Neural crest cell (in vitro differentiated cells): ENCODE results near the gene TSPAN18. TPM values are rescaled to one million over a fixed set of nuclear protein-coding genes. Genes with fewer than 3 reads are reported as not detected.

ENCODE experiments used
- DNase-seq: peaks from one replicate; pipeline ENCODE4 v3.0.0; 2021; ENCODE audit warnings: low read depth, mixed read lengths, low spot score
- H3K27ac Mint-ChIP-seq: one replicate; pipeline ENCODE4 v1.8.0; 2021; ENCODE audit warnings: mild to moderate bottlenecking, mixed read lengths; ENCODE audit not compliant: unreplicated experiment
- H3K27me3 Mint-ChIP-seq: 2 replicates; pipeline ENCODE4 v1.8.0; 2021; ENCODE audit warnings: low read depth, mild to moderate bottlenecking, mixed read lengths
- H3K36me3 Mint-ChIP-seq: 2 replicates; pipeline ENCODE4 v1.8.0; 2021; ENCODE audit warnings: low read depth, mild to moderate bottlenecking, mixed read lengths
- H3K4me1 Mint-ChIP-seq: 2 replicates; pipeline ENCODE4 v1.8.0; 2021; ENCODE audit warnings: mixed read lengths
- H3K4me3 Mint-ChIP-seq: one replicate; pipeline ENCODE4 v1.8.0; 2021; ENCODE audit warnings: mild to moderate bottlenecking, mixed read lengths
- H3K9me3 Mint-ChIP-seq: 2 replicates; pipeline ENCODE4 v1.8.0; 2021; ENCODE audit warnings: mixed read lengths
- total RNA-seq: library from RNA; stranded (reverse); gene quantifications from 2 replicates; pipeline ENCODE4 v1.2.1, GENCODE V29; 2021
- TF ChIP-seq, protein P1 (sequence below): fragments of 200-600 bp; sonication (generic); conservative IDR thresholded peaks from 2 replicates; pipeline ENCODE4 v1.5.0; 2021; ENCODE audit warnings: antibody characterized with exemption, mild to moderate bottlenecking

Gene TSPAN18
- total RNA-seq, 1 donor from 2014 or later: 125 TPM

DNA sequence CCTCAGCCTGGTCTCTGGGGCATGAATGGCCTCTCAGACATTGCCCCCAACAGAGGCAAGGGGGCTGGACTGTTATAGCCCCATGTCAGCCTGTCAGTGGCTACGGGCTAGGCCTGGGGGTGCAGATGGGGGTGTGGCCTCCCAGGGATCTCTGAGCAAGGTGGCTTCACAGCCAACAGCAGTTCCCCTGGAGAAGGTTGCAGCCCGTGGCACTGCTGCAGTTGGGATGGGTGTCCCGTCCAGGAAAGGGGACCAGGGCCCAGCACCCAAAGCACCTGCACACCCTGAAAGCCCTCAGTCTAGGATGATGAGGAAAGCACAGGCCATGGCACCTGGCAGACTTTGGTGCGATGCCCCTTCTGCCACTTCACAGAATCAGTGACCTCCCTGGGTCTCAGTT is 122.7 kb downstream of the TSPAN18 start:
- H3K4me1 Mint-ChIP-seq: peaks cover 52% of the 10 kb centered on the region
- H3K27ac Mint-ChIP-seq: peak overlapping the region; percentile 75

GRCh38 chr11:44849922-44850321 is 123.2 kb downstream of the TSPAN18 start:
- H3K9me3 Mint-ChIP-seq: peaks cover 4% of the 10 kb centered on the region
- H3K27ac Mint-ChIP-seq: peak overlapping the region; percentile 35
- H3K4me3 Mint-ChIP-seq: no peak overlapping the region
- H3K27me3 Mint-ChIP-seq: no peaks in the 10 kb centered on the region
- peaks cover 57% of the 10 kb centered on the region for H3K4me1 Mint-ChIP-seq
- DNase-seq: no peak
- TF ChIP-seq, protein P1, sequence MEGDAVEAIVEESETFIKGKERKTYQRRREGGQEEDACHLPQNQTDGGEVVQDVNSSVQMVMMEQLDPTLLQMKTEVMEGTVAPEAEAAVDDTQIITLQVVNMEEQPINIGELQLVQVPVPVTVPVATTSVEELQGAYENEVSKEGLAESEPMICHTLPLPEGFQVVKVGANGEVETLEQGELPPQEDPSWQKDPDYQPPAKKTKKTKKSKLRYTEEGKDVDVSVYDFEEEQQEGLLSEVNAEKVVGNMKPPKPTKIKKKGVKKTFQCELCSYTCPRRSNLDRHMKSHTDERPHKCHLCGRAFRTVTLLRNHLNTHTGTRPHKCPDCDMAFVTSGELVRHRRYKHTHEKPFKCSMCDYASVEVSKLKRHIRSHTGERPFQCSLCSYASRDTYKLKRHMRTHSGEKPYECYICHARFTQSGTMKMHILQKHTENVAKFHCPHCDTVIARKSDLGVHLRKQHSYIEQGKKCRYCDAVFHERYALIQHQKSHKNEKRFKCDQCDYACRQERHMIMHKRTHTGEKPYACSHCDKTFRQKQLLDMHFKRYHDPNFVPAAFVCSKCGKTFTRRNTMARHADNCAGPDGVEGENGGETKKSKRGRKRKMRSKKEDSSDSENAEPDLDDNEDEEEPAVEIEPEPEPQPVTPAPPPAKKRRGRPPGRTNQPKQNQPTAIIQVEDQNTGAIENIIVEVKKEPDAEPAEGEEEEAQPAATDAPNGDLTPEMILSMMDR: no peak
- H3K36me3 Mint-ChIP-seq: peaks cover 18% of the 10 kb centered on the region

More for the DNA sequence above, 122.7 kb downstream of the TSPAN18 start:
- Mint-ChIP-seq H3K9me3 (peaks cover 7% of the 10 kb centered on the region), H3K4me3 (no peak overlapping the region), H3K36me3 (peaks cover 22% of the 10 kb centered on the region), H3K27me3 (no peaks in the 10 kb centered on the region)
- no peak for DNase-seq
- TF ChIP-seq, protein P1: no peak

- TF ChIP-seq, protein P1: no peak
- Mint-ChIP-seq H3K36me3 (peaks cover 12% of the 10 kb centered on the region), H3K27me3 (no peaks in the 10 kb centered on the region), H3K4me1 (peaks cover 67% of the 10 kb centered on the region), H3K4me3 (no peak overlapping the region), H3K9me3 (peaks cover 4% of the 10 kb centered on the region), H3K27ac (peak overlapping the region; percentile 3)
- DNase-seq: no peak
Measured at GRCh38 chr11:44851496-44851895, 124.7 kb downstream of the TSPAN18 start.

DNA sequence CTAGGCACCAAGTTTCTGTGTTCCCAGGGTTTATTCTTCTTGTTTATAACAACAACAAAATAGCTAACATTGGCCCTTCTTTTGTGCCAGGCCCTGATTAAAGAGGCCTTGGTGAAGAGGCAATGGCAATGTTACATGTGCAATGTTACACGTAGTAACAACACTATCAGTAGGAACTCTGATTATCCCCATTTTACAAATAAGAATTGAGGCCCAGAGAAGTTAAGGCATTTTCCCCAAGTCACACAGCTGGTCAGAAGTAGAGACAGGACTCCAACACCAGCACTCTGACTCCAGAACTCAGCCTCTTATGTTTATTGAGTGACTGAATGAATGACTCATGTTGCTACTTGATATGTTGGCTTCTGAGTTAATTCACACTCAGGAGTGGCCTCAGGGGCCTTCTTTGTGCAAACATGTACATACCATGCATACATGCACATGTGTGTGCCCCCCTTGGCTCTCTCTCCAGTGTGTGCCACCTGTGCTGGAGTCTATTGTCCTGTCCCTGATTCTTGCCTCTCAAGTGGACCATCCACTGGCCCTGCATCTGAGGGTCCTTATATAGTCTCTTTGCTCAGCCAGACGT is 125.5 kb downstream of the TSPAN18 start:
- DNase-seq: no peak
- no peak overlapping the region for H3K27ac Mint-ChIP-seq
- no peak overlapping the region for H3K4me3 Mint-ChIP-seq
- peaks cover 67% of the 10 kb centered on the region for H3K4me1 Mint-ChIP-seq
- TF ChIP-seq, protein P1: no peak
- no peaks in the 10 kb centered on the region for H3K27me3 Mint-ChIP-seq
- peaks cover 6% of the 10 kb centered on the region for H3K36me3 Mint-ChIP-seq
- H3K9me3 Mint-ChIP-seq: no peaks in the 10 kb centered on the region

DNA sequence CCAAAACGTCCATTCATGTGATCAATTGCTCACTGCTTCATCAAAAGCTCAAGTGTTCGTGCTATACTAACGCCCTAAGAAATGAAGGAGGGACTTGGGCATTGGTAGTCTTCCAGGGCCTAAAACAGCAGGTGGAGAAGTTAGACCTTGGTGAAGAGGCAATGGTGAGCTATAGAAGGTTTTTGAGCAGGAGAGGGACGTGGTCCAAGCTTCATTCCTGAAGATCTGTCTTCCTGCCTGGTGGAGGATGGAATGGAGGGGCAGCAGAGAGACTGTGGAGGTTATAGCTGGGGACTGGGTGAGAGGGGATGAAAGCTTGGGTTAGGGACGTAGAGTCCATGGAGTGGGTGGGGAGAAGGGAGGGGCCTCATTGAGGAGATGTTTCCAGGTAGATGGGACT is 126.2 kb downstream of the TSPAN18 start:
- no peak for DNase-seq
- TF ChIP-seq, protein P1: no peak
- Mint-ChIP-seq H3K4me1 (peaks cover 71% of the 10 kb centered on the region), H3K27me3 (no peaks in the 10 kb centered on the region), H3K27ac (no peak overlapping the region), H3K4me3 (no peak overlapping the region), H3K36me3 (peaks cover 4% of the 10 kb centered on the region), H3K9me3 (no peaks in the 10 kb centered on the region)
